Measurements from ENCODE around the gene LMCD1.

LMCD1 gene

DNA sequence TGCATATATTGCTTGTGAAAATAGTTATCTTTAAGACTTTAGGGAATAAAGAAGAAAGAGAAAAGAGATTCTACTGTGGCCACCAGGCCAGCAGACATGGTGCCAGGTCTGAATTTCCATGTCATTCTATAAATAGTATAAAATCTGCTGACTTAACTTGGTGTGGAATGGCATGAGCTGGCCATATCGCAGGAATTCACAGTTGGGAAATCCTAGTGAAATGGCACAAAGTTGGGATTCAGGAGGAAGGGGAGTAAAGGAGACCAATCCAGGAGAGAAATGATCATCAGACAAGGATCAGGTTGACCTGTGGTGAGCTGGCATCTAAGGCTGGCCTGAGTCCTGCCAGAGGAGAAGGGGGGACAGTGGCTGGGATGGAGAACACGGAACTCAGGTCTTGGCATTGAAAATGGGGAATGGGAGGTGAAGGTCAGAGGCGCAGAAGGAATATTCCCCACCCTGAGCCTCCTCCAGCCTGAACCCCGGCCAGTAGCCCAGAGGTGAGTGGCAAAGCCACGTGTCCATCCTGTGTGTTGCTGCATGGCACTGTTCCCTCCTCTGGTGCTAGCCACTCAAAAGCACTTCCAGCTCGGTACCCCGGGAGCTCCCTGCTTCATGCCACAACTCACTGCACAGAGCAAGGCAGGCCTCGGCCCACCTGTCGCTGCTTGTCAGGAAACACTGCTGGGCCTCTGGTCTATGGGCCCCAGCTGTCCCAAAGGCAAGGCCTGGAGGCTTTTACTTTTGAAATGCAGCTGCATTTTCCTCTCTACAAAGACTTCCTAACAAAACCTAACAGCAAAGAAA, 91.6 kb downstream of the LMCD1 start:
- DNase-seq (ENCODE audit: low read depth): no peak

DNA sequence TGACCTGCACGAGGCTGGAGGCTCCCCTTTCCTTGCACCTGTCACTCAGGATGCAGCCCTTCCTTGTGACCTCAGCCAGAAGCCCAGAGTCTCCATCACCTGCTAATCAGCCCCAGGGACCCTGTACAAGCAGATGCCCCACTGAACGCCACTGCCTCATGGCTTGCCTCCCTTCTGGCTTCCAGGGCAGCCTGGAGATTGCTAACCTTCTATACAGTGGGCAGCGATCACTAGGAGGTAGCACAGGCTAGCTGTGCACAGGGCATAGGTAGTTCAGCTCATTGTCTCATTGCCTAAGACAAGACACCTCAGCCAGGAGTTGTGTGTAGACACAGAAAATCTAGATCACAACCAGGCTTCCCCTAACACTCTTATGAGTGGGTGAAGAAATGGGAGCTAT, 93.6 kb downstream of the LMCD1 start:
- DNase-seq (ENCODE audit: low read depth): no peak

DNA sequence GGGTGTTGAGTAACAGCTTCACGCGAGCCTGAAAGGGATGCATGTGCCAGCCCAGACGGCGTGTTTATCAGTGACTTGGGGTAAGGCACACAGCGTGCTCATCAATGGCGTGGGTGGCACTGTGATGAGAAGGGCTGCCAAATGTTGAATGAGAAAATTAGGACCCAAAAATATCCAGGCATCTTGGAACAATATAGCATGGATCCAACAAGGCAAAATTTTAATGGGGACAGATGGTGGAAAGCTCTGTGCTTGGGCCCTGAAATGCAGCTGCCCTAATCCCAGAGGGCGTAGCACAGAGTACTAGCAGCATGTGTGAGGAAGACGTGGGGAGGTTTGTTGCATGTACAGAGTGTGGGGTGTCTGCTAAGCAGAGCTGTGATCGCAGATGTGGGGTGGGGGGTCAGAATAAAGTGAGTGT, 94.1 kb downstream of the LMCD1 start:
- no peak for DNase-seq (ENCODE audit: low read depth)

DNA sequence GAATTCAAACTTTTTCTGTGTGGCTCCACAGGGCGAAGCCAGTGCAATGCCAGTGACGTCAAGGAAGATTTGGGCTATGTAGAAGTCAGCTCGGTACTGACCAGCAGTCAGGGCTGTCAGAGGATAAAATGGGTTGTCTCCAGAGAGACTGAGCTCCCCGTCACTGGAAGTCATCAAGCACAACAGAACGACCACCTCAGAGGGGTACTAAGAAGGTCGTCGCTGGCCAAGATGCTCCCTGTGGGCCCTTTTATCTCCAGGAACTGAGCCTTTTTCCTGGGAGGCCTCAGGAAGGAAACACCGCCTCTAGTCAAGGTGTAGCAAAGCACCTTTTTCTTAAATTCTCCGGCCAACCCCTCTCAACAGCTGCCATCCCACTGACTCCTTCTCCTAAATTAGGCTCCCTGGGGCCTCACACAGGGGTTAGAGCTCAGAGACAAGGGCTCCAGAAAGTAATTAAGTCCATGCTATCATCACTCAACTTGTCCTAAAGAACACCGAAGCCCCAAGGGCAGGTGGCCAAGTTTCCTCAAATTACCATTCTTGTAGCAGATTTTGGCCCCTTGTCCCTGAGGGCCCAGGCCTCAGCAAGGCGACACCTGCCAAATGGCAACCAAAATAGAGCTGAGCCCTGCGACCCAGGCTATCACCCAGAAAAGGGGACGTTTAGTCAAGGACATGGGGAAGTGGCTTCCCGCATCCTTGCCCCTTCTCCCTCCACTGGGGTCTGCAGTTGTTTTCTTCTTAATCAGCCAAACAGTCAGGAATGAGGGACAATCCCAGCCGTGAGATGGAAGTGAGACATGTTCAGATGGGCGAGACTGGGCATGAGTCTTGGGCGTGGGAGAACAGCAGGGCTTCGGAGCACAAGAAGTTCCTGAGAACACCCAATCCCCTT, 94.9 kb downstream of the LMCD1 start:
- no peak for DNase-seq (ENCODE audit: low read depth)

DNA sequence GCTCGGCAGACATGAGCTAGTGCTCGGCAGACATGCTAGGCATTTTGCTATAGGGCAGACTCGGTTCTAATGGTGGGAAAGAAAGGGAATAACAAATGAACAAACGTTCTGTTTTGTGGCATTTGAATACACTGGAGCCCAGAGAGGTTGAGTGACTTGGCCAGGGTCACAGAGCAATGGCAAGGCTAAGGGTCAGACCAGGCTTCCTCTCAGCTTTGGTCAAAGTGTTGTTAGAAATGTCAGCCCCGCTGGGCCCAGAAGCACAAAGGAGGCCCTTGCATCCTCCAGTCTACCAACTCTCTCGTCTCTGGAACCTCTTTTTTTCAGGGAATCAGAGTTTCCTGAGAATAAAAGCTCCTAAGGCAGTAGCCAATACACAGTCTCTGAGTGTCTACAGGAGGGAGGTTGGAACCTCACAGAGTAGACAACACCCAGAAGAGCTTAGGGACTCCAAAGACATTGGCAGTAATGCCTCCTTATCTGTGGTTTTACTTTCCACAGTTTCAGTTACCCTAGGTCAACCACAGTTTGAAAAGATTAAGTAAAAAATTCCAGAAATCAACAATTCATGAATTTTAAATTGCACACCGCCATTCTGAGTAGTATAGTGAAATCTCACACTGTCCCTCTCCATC, 95.7 kb downstream of the LMCD1 start:
- no peak for DNase-seq (ENCODE audit: low read depth)

DNA sequence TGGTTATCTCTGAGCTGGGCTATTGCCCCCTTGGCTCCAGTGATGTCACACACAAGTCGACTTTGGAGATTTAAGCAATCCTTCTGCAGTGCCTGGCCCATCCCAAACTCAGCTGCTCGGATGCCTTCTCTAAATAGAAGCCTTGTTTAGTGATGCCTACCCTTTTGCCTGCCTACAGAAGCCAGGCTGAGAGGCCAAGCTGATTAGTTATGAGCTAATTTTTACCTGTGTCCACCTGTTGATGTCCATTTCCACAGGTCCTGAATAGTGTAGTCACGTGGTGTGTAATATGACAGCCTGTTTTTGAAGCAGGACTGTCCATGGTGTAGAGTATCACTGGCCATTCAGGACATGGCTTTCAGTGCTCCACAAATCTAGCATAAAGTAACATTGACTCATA, 97.5 kb downstream of the LMCD1 start:
- DNase-seq (ENCODE audit: low read depth): no peak

DNA sequence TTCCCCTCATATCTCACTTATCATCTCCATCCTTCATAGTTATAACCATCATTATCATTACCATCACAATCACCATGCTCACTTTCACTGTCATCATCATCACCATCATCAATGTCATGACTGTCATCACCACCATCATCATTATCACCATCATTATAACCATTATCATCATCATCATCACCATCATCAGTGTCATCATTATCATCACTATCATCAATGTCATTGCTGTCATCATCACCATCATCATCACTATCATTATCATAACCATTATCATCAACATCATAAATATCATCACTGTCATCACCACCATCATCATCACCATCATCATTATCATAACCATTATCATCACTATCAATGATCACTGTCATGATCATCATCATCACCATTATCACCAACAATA, 98.8 kb downstream of the LMCD1 start:
- no peak for DNase-seq (ENCODE audit: low read depth)

DNA sequence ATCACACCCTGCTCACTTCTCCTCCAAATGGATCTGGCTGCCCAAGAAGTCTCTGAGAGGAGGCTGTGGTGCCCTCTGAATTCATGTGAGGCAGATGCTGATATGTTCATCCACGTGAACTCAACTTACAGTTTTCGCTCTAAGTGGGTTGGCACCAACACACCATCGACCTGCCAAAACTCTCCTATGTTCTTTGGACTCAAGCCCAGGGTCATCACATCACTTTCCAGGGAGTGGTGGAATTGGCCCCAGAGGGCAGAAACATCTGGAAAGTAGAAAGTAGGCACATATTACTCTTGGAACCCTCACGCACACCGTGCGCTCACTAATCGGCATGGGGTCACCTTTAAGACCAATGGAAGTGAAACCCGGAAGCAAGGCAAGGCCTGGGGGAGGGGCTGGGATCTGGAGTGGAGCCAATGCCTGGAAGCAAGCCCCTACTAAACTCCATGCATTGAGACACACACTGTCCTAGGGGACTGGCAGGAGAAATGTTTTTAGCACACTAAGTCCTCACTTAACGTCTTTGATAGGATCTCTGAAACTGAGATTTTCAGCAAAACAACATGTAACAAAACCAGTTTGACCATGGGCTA, 101.6 kb downstream of the LMCD1 start:
- DNase-seq (ENCODE audit: low read depth): no peak

DNA sequence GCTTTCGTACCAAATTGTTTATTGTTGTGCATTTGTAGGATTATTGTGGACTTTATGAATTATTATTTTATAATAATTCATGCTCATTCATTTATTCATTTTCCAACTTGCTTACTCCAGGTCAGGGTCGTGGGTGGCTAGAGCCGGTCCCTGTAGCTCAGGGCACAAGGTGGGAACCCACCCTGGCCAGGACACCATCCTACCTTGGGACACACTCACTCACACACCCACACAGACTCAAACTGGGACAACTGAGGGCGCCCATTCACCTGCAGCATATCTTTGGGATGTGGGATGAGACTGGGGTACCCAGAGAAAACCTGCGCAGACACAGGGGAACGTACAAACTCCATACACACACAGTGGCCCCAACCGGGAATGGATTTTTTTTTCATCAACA, 102.4 kb downstream of the LMCD1 start:
- no peak for DNase-seq (ENCODE audit: low read depth)

DNA sequence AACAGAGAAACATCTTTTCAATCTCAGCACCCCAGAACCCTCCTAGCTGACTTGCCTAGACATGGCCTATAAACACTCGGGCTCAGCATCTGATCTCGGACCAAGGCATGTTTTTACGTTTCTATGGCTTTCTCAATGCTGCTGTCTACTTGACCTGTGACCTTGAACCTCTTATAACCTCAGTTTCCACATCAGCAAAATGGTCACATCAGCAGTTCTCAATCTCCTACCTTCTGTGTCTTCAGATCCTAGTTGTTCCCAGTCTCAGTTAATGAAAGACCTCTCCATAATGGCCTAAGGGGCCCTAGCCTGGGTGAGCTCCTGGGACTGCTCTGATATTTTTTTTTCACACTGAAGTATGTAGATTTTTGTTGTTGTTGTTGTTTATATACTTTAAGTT, 103.4 kb downstream of the LMCD1 start:
- DNase-seq (ENCODE audit: low read depth): no peak

DNA sequence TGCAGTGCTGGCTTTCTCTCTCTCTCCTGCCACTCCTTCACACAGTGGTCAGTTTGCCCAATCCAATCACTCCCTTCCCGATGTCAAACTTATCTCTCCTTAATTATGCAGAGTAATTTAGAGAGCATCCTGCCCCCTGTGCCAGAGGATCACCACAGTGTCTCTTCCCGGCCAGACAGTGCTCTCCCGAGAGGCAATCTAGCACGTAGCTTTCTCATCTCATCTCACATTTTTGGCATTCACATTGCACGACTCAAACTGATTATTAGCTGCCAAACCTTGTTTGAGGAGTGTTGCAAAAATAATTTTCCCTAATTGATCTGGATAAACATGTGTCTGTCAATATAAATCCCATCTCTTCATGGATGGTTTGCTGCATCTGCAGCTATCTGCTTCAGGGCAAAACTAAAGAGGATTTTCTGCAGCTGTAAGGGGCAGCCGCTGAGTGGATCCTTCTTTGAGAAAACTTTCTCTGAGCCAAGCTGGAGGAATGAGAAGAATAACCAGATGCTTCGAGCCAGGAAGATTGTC, 105.1 kb downstream of the LMCD1 start:
- no peak for DNase-seq (ENCODE audit: low read depth)

DNA sequence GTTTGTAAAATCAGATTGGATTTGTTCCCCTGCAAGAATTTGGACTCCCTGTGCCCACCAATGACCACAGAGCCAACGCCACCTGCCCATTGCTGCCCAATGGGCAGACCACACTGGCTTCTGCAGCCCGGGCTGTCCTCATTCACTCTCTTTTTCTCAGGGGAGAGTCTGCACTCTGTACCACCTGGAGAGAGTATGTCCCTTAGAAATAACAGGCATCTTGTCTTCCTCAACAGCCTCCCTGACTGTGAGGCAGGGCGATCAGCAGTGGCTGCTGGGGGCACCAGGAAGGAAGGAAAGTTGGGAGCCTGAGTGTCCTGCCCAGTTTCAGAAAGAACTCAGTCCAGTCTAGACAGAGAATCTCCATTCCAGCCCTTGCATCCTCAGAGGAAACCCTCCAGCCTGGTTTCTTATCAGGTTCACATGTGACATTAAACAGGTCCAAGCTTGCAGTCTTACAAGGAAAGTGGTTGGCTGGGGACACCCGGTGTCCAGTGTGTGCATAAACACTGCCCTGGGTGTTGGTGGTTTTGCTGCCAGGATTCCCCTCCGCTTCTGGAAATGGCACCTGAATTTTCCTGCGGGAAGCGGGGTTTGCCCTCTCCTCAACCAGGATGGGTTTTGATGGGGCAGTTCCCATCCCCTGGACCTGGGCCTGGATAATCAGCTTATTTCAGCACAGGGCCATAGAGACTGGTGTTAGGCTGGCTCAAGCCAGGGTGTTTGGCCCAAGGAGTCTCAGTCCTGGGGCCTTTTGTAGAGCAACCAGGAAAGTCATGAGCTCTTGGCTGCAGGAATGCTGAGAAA, 105.8 kb downstream of the LMCD1 start:
- no peak for DNase-seq (ENCODE audit: low read depth)

DNA sequence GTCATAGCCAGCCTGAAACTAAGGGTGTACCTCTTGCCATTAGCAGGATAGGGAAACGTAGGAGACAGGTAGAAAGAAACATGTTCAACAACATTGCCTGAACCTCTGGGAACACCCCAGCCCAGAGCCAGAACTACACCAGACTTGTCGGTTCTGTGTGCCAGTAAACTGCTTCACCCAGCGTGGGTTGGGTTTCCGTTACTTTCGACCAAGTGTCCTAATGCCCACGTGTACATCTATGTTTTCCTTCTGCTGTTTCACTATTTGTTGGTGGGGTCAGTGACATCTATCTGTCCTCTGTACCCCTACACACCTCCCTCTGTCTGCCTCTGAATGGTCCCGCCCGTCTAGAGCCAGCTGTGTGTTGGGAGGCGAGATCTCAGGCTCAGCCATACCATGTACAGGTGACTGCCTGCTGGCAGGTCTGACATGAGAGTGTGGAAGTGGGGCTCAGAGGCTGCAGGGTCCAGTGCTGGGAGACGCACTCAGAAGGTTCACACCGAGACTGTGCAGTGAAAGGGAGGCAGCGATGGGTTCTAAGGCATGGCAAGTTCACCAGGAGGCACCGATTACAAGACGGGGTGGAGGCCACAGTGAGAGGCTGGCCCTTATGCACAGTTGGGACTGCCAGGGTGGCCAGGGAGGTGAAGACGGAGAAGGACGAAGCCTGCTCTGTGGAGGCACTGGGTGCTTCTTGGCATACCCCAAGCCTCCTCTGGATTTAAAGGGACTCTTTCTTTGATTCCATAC, 106.6 kb downstream of the LMCD1 start:
- no peak for DNase-seq (ENCODE audit: low read depth)

DNA sequence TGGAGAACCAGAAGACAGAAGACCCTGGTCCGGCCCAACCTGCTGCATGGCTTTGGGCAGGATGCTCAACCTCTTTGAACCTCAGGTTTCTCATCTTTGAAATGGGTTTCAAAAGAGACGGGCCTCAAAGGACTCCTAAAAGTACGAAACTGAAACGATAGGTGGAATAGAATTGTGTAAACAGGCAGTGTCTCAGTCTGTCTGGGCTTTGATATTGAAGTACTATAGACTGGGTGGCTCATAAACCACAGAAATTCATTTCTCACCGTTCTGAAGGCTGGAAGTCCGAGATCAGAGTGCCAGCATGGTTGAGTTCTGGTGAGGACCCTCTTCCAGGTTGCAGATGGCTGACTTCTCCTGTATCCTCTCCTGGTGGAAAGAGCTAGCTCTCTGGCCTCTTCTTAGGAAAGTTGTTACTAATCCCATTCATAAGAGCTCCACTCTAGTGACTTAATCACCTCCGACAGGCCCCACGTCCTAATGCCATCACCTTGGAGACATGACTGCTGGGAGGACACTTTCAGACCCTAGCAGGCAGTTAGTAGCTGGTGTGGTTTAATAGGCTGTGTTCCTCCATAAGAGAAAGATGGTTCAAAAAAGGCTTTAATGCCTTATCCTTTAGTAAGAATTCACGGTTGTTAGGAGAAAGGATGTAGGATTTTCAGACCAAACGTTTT, 107.3 kb downstream of the LMCD1 start:
- no peak for DNase-seq (ENCODE audit: low read depth)

DNA sequence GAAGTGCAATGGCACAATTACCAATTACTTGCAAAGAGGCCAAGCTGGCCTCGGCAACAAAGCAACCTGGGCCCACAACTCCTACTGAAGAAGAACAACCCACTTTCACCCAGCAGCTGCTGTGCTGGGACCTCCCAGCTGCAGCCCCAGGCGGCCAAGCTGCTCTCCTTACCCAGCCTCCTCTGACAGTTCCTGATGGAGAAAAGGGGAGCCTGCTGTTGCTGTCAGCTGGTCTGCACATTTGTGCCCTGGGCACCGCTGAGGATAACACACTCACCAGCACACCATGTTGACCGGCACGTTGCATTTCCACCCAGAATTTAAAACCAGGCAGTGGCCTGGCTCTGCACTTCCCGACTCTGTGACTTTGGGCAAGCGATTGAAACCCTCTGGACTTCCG, 109.3 kb downstream of the LMCD1 start:
- no peak for DNase-seq (ENCODE audit: low read depth)

DNA sequence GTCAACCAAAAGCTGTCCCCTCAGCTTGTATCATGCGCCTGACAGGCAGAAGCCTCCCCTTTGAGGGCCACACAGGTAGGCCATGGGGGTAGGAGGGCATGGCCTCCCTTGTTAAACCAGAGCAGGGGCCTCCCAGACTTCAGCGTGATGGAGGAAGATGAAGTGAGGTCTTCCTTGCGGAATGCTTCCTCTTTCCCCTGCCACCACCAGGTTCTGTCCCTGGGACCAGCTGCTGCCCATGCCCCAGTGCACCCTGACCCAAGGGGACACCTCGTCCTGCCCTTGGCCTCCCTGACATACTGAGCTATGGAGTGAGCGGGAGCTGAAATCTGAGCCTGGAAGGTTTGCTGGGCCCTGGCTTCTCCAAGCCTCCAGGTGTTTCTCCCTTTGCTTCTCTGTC, 116.3 kb downstream of the LMCD1 start:
- no peak for DNase-seq (ENCODE audit: low read depth)

DNA sequence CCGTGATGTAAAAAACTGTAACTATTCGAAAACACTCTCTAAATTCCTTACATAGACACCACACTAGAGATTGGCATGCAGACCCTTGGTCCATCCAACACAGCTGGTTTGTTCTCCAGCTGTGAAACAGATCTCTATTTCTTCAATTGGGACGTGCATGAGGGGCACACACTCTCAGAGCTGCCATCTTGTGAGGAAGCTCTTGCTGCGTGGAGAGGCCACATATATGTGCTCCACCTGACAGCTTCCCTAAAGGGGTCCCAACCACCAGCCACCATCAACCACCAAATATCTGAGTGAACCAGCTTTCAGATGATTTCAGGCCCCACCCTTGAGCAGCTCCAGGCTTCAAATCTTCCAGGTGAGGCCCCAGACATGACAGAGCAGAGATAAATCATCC, 117.3 kb downstream of the LMCD1 start:
- DNase-seq (ENCODE audit: low read depth): no peak

DNA sequence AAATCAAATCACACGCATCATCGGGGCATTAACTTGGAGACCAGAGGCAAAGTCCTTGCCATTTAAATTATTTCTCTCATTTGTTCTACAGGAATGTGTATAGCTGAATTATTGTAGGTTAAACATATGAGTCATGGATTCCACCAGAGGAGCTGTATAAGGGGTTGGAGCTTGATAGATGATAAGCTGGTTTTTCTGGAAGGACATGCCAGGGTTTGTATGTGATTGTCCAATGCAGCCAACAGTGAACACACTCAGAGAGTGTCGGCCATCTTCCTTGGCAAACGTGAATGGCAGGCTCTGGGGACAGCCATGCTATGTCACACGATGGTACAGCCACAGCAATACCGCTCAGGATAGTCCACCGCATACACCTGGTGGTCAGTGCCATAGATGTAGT, 117.9 kb downstream of the LMCD1 start:
- no peak for DNase-seq (ENCODE audit: low read depth)

DNA sequence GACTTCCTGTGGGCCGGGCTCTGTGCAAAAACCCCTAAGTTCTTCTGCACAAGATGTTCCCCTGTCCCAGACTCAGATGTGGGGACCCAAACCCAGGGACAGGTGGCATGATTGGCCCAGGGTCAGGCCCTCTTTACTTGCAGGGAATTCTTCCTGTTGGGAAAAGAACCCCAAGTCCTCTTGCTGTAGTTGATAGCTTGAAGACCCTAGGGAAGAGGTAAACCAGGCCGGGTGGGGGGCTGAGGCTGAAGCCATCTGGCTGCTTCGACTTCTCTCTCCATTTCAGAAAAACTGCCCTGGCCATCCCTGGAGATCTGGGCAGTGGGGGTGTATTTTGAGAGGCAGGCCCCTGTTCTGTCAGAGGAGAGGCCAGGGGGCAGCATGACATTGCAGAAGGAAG, 119.5 kb downstream of the LMCD1 start:
- DNase-seq (ENCODE audit: low read depth): no peak

DNA sequence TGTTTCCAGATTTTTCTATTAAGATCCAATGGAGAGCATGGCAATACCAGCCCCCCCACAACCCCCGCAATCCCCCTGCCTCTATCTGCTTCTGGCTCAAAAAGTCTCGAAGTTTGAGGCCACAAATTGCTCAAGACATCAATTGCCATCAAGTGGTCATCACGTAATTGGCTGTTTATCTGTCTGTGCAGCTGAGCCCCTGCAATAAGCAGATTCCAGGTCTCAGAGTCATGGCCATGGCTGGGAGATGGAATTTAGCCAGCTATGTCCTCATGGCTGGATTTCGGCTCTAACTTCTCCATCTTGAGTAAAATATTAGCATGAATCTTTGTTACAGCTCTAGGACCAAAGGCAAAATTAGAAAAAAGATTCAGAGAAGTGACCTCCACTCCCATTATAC, 120.2 kb downstream of the LMCD1 start:
- no peak for DNase-seq (ENCODE audit: low read depth)

Data from HS-27A (cell line).